Measurements from ENCODE around the gene NHLH2.

Gene NHLH2

GRCh38 chr1:115839029-115839678, 1.8 kb downstream of the NHLH2 start:
- Histone ChIP-seq H3K79me2 (ENCODE audit: insufficient read depth, low read length) (no peaks in the 10 kb centered on the region), H3K9ac (ENCODE audit: low read length) (no peak overlapping the region), H3K36me3 (ENCODE audit: low read length) (no peaks in the 10 kb centered on the region), H3K4me3 (ENCODE audit: insufficient read depth, low read length, poor library complexity, severe bottlenecking) (no peak overlapping the region), H3K9me3 (ENCODE audit: insufficient read depth, low read length) (no peaks in the 10 kb centered on the region), H3K27me3 (ENCODE audit: low read length) (no peaks in the 10 kb centered on the region), H3K9me2 (replicated peaks; ENCODE audit: insufficient read depth, low read length) (no peaks in the 10 kb centered on the region), H3K27ac (ENCODE audit: low read depth, low read length) (no peak overlapping the region), H4K20me1 (ENCODE audit: low read depth, low read length) (no peaks in the 10 kb centered on the region), H3K4me2 (ENCODE audit: low read depth, low read length, poor library complexity, severe bottlenecking) (no peak overlapping the region), H3F3A (ENCODE audit: insufficient read depth) (no peaks in the 10 kb centered on the region), H2AFZ (ENCODE audit: low read depth, low read length, severe bottlenecking) (no peak overlapping the region)
- TF ChIP-seq CTCF (IDR thresholded peaks at IDR 0.05; ENCODE audit: insufficient read depth, low read length, poor library complexity, severe bottlenecking) (no peak), EZH2phosphoT487 (conservative IDR thresholded peaks at IDR 0.05; ENCODE audit: low read length) (no peak)

GRCh38 chr1:115838431-115839028, 2.4 kb downstream of the NHLH2 start:
- Histone ChIP-seq H2AFZ (ENCODE audit: low read depth, low read length, severe bottlenecking) (no peak overlapping the region), H3K79me2 (ENCODE audit: insufficient read depth, low read length) (no peaks in the 10 kb centered on the region), H4K20me1 (ENCODE audit: low read depth, low read length) (no peaks in the 10 kb centered on the region), H3K9me3 (ENCODE audit: insufficient read depth, low read length) (no peaks in the 10 kb centered on the region), H3K27ac (ENCODE audit: low read depth, low read length) (no peak overlapping the region), H3K4me2 (ENCODE audit: low read depth, low read length, poor library complexity, severe bottlenecking) (no peak overlapping the region), H3K9ac (ENCODE audit: low read length) (no peak overlapping the region), H3K4me3 (ENCODE audit: insufficient read depth, low read length, poor library complexity, severe bottlenecking) (no peak overlapping the region), H3F3A (ENCODE audit: insufficient read depth) (no peaks in the 10 kb centered on the region), H3K36me3 (ENCODE audit: low read length) (no peaks in the 10 kb centered on the region), H3K9me2 (replicated peaks; ENCODE audit: insufficient read depth, low read length) (no peaks in the 10 kb centered on the region), H3K27me3 (ENCODE audit: low read length) (no peaks in the 10 kb centered on the region)
- no peak for TF ChIP-seq CTCF (IDR thresholded peaks at IDR 0.05; ENCODE audit: insufficient read depth, low read length, poor library complexity, severe bottlenecking)
- TF ChIP-seq EZH2phosphoT487 (conservative IDR thresholded peaks at IDR 0.05; ENCODE audit: low read length), result no peak

GRCh38 chr1:115837740-115838421, 3.0 kb downstream of the NHLH2 start:
- no peak overlapping the region for H3K9ac ChIP-seq (ENCODE audit: low read length)
- H3K4me3 ChIP-seq (ENCODE audit: insufficient read depth, low read length, poor library complexity, severe bottlenecking), result no peak overlapping the region
- no peak overlapping the region for H2AFZ ChIP-seq (ENCODE audit: low read depth, low read length, severe bottlenecking)
- H3K9me3 ChIP-seq (ENCODE audit: insufficient read depth, low read length), result no peaks in the 10 kb centered on the region
- no peak for TF ChIP-seq EZH2phosphoT487 (conservative IDR thresholded peaks at IDR 0.05; ENCODE audit: low read length)
- no peak for TF ChIP-seq CTCF (IDR thresholded peaks at IDR 0.05; ENCODE audit: insufficient read depth, low read length, poor library complexity, severe bottlenecking)
- H4K20me1 ChIP-seq (ENCODE audit: low read depth, low read length), result no peaks in the 10 kb centered on the region
- H3K27me3 ChIP-seq (ENCODE audit: low read length), result no peaks in the 10 kb centered on the region
- no peaks in the 10 kb centered on the region for H3K9me2 ChIP-seq (replicated peaks; ENCODE audit: insufficient read depth, low read length)
- H3K36me3 ChIP-seq (ENCODE audit: low read length), result no peaks in the 10 kb centered on the region
- no peaks in the 10 kb centered on the region for H3K79me2 ChIP-seq (ENCODE audit: insufficient read depth, low read length)
- no peak overlapping the region for H3K27ac ChIP-seq (ENCODE audit: low read depth, low read length)
- H3K4me2 ChIP-seq (ENCODE audit: low read depth, low read length, poor library complexity, severe bottlenecking), result no peak overlapping the region
- no peaks in the 10 kb centered on the region for H3F3A ChIP-seq (ENCODE audit: insufficient read depth)

Measured in SU-DHL-6 (cell line).